Endothelial cell of umbilical vein (primary cell): Measurements from ENCODE around the gene MARS1. TPM values are rescaled to one million over a fixed set of nuclear protein-coding genes. Genes with fewer than 3 reads are reported as not detected.

Source experiments
- BruUV-seq: library from RNA; stranded (reverse); fragments of 400-500 nt; replicated peaks from 2 replicates; lab custom pipeline; 2021; lab: Mats Ljungman, UMichigan
- CTCF ChIA-PET: fragments of 300-600, 350-600 bp; sonication (Branson Sonifier 250); formaldehyde crosslinking; loops from one replicate; lab custom pipeline; 2021; ENCODE audit warnings: antibody characterized with exemption, inconsistent platforms; lab: Charles Lee
- POLR2A ChIA-PET: fragments of 300-600, 350-600 bp; sonication (Branson Sonifier 250); formaldehyde crosslinking; loops from one replicate; lab custom pipeline; 2021; ENCODE audit warnings: antibody characterized with exemption, inconsistent platforms; lab: Charles Lee
- DNase-seq: peaks from one replicate; pipeline ENCODE4 v3.0.0-alpha.2; 2011; ENCODE audit warnings: low read depth, low spot score
- FAIRE-seq: peaks from 2 replicates; lab custom pipeline; 2011; peaks lifted over from hg19 to GRCh38; lab: Jason Lieb, UNC
- H2AFZ ChIP-seq: 2 replicates; pipeline ENCODE4 v1.6.0; 2012; ENCODE audit warnings: low read depth, low read length, control low read depth, inconsistent platforms
- H3K27ac ChIP-seq: 2 replicates; pipeline ENCODE4 v1.5.1; 2011; ENCODE audit warnings: low read depth, mild to moderate bottlenecking, control low read depth, low read length, moderate library complexity; ENCODE audit not compliant: insufficient read depth
- H3K27me3 ChIP-seq, 2 experiments: 2 replicates each; pipeline versions ENCODE4 v1.6.0 to v1.6.1; 2011; ENCODE audit warnings: low read length in 2 of 2, mixed read lengths in 1 of 2; ENCODE audit not compliant: control insufficient read depth in 2 of 2, insufficient read depth in 2 of 2
- H3K36me3 ChIP-seq, 2 experiments: 2 replicates in 1 of 2; 3 replicates in 1 of 2; pipeline ENCODE4 v1.5.1; 2011; ENCODE audit warnings: low read length in 2 of 2, mild to moderate bottlenecking in 1 of 2, moderate library complexity in 1 of 2; ENCODE audit not compliant: control insufficient read depth in 2 of 2, insufficient read depth in 2 of 2; ENCODE audit errors: extremely low read depth in 1 of 2
- H3K4me1 ChIP-seq: 3 replicates; pipeline ENCODE4 v1.5.1; 2011; ENCODE audit warnings: mild to moderate bottlenecking, low read length; ENCODE audit not compliant: control insufficient read depth, insufficient read depth; ENCODE audit errors: extremely low read depth
- H3K4me2 ChIP-seq: 2 replicates; pipeline ENCODE4 v1.6.1; 2011; ENCODE audit warnings: low read length, control low read depth, mixed read lengths; ENCODE audit not compliant: insufficient read depth
- H3K4me3 ChIP-seq, 3 experiments: fragments of 200-600 bp in 1 of 3; sonication (generic), shearing (Covaris generic) in 1 of 3; replicated peaks in 1 of 3; 2 replicates each; pipeline ENCODE4 v1.5.1; 2011 to 2016; ENCODE audit warnings: control low read depth in 3 of 3, low read length in 3 of 3, mild to moderate bottlenecking in 2 of 3, inconsistent platforms in 1 of 3, low read depth in 1 of 3, moderate library complexity in 1 of 3; ENCODE audit not compliant: insufficient read depth in 1 of 3
- H3K79me2 ChIP-seq: 2 replicates; pipeline ENCODE4 v1.6.0; 2012; ENCODE audit warnings: low read length, inconsistent platforms; ENCODE audit not compliant: control insufficient read depth, insufficient read depth
- H3K9ac ChIP-seq: replicated peaks from 2 replicates; pipeline ENCODE3; 2011; ENCODE audit warnings: low read length, control low read depth; ENCODE audit not compliant: insufficient read depth; ENCODE audit errors: extremely low read depth
- H3K9me1 ChIP-seq: replicated peaks from 3 replicates; pipeline ENCODE4 v1.6.0; 2011; ENCODE audit warnings: mild to moderate bottlenecking, low read length; ENCODE audit not compliant: control insufficient read depth, insufficient read depth; ENCODE audit errors: extremely low read depth
- H3K9me3 ChIP-seq: replicated peaks from 2 replicates; pipeline ENCODE4 v1.5.1; 2012; ENCODE audit warnings: low read length, inconsistent platforms; ENCODE audit not compliant: control insufficient read depth, insufficient read depth
- H4K20me1 ChIP-seq: replicated peaks from 2 replicates; pipeline ENCODE3; 2011; ENCODE audit warnings: mild to moderate bottlenecking, low read length; ENCODE audit not compliant: control insufficient read depth, insufficient read depth; ENCODE audit errors: extremely low read depth
- CTCF ChIP-seq, 2 donors: IDR thresholded peaks; 1 replicate in 1 of 2; 2 replicates in 1 of 2; pipeline ENCODE4 v1.5.1; 2011; ENCODE audit warnings: low read length in 2 of 2, mild to moderate bottlenecking in 2 of 2, moderate library complexity in 2 of 2, control low read depth in 1 of 2, inconsistent platforms in 1 of 2, low read depth in 1 of 2; ENCODE audit not compliant: insufficient read depth in 1 of 2; ENCODE audit errors: extremely low read depth in 1 of 2
- EZH2 ChIP-seq: IDR thresholded peaks from 2 replicates; pipeline ENCODE4 v1.6.1; 2012; ENCODE audit warnings: borderline replicate concordance, low read depth, mild to moderate bottlenecking, moderate library complexity, low read length, inconsistent platforms; ENCODE audit not compliant: severe bottlenecking
- FOS ChIP-seq: IDR thresholded peaks from 2 replicates; pipeline ENCODE4 v1.6.1; 2011; ENCODE audit warnings: mild to moderate bottlenecking, low read length, moderate library complexity, borderline replicate concordance; ENCODE audit not compliant: insufficient read depth
- GATA2 ChIP-seq: IDR thresholded peaks from 2 replicates; pipeline ENCODE4 v1.7.0; 2011; ENCODE audit warnings: low read depth, mild to moderate bottlenecking, moderate library complexity, mixed read lengths, low read length; ENCODE audit not compliant: insufficient read length, insufficient read depth
- JUN ChIP-seq: IDR thresholded peaks from 2 replicates; pipeline ENCODE4 v1.6.1; 2011; ENCODE audit warnings: borderline replicate concordance, low read depth; ENCODE audit not compliant: insufficient read length, insufficient read depth
- MAX ChIP-seq: IDR thresholded peaks from 2 replicates; pipeline ENCODE4 v1.6.1; 2011; ENCODE audit not compliant: insufficient read depth, insufficient read length
- MYC ChIP-seq: IDR thresholded peaks from one replicate; pipeline ENCODE4 v1.6.1; 2011; ENCODE audit warnings: mild to moderate bottlenecking, low read depth, low read length
- POLR2A ChIP-seq: IDR thresholded peaks from 2 replicates; pipeline ENCODE4 v1.6.1; 2012; ENCODE audit warnings: low read depth, mild to moderate bottlenecking, control low read depth, low read length
- POLR2AphosphoS5 ChIP-seq: IDR thresholded peaks from 2 replicates; pipeline ENCODE4 v1.6.1; 2012; ENCODE audit warnings: low read depth, mild to moderate bottlenecking, control low read depth, low read length, moderate library complexity; ENCODE audit not compliant: insufficient read depth
- dilution Hi-C: fragments of 300-500 bp; cut with MboI; formaldehyde crosslinking; loops from one replicate; pipeline ENCODE4 v1.15.0; 2019; ENCODE audit warnings: low sequenced_read_pairs; ENCODE audit not compliant: extremely low pct_ligation_motif_present
- intact Hi-C: fragments of 100-400 bp; cut with micrococcal nuclease; formaldehyde crosslinking; loops from one replicate; pipeline ENCODE4 v1.10.0; 2022
- polyA plus RNA-seq, 4 experiments: library from polyadenylated mRNA; depleted of rRNA in 3 of 4; stranded (reverse) in 3 of 4; unstranded in 1 of 4; fragments of >200 nt; gene quantifications; 2 replicates each; pipeline versions ENCODE4 v1.2.1 to v1.2.3, GENCODE V29; 2011 to 2012; ENCODE audit warnings: missing spikeins in 1 of 4
- total RNA-seq: library from RNA; stranded (reverse); gene quantifications from 2 replicates; pipeline ENCODE4 v1.2.3, GENCODE V29; 2021

The MARS1 gene
- total and polyA plus RNA-seq, 2 donors (not counting 3 experiments of a cell fraction or from before 2014, with no cell fraction given): 118 to 212 TPM

GRCh38 chr12:57487055-57487596, 742 bp upstream of the MARS1 start:
- no peak overlapping the region for H3K27ac ChIP-seq
- CTCF ChIA-PET: interaction anchor here (1.6 kb wide), 1 partner anchor 10 kb away, joined by 5 read pairs; no protein-coding TSS in a partner anchor
- FAIRE-seq: no peak
- dilution Hi-C loops: no loop called here
- peaks cover 9% of the 10 kb centered on the region for H3K4me1 ChIP-seq
- DNase-seq: no peak
- peaks cover 23% of the 10 kb centered on the region for H3K79me2 ChIP-seq
- H4K20me1 ChIP-seq: no peaks in the 10 kb centered on the region
- intact Hi-C loops: loop anchor here (5.0 kb wide), 1 partner anchor 35 kb away; the partner anchor contains the start of genes DDIT3 and MBD6
- POLR2A ChIA-PET: interaction anchor here (0.7 kb wide), 1 partner anchor 17 kb away, joined by 8 read pairs; no protein-coding TSS in a partner anchor
- H3K9ac ChIP-seq: no peak overlapping the region
- peaks cover 5 to 13% of the 10 kb centered on the region in 2 experiments for H3K36me3 ChIP-seq
- H3K9me3 ChIP-seq: no peaks in the 10 kb centered on the region
- no peaks in the 10 kb centered on the region for H3K27me3 ChIP-seq
- H3K4me3 ChIP-seq: no peak overlapping the region
- BruUV-seq: TSS peak; percentile 48
- no peaks in the 10 kb centered on the region for H3K9me1 ChIP-seq
- no peak overlapping the region for H3K4me2 ChIP-seq
- H2AFZ ChIP-seq: peak overlapping the region; percentile 45
- TF ChIP-seq MYC: no peak
- no peak for TF ChIP-seq MAX
- no peak for TF ChIP-seq JUN
- no peak for TF ChIP-seq GATA2
- no peak for TF ChIP-seq POLR2AphosphoS5
- no peak for TF ChIP-seq POLR2A
- no peak for TF ChIP-seq EZH2
- no peak for TF ChIP-seq CTCF (IDR thresholded peaks at IDR 0.05; ENCODE audit: extremely low read depth in 1 of 2, insufficient read depth in 1 of 2, low read depth in 1 of 2, low read length in 2 of 2)
- TF ChIP-seq FOS: no peak
